ENCODE data around the gene FBH1.

- no peak for TF ChIP-seq CTCF (IDR thresholded peaks at IDR 0.05)
- TF ChIP-seq EZH2 (IDR thresholded peaks at IDR 0.05) = no peak
- no peak for TF ChIP-seq EZH2phosphoT487 (IDR thresholded peaks at IDR 0.05)
These were observed 57.6 kb downstream of the FBH1 start for GRCh38 chr10:5947471-5948207.

Data from neural progenitor cell (in vitro differentiated cells).